Measurements from ENCODE around the gene ENKD1. TPM values are rescaled to one million over a fixed set of nuclear protein-coding genes. Genes with fewer than 3 reads are reported as not detected.

ENKD1 gene
- total and polyA plus RNA-seq, 5 donors, result 8.6 to 12.9 (median 10.0) TPM

GRCh38 chr16:67657017-67657608 lies 9.4 kb downstream of the ENKD1 start:
- Histone ChIP-seq H3K27ac (ENCODE audit: low read length) (no peak overlapping the region), H3K4me3 (ENCODE audit: low read length) (no peak overlapping the region), H3K27me3 (ENCODE audit: control insufficient read depth, insufficient read depth) (no peaks in the 10 kb centered on the region), H3K4me1 (ENCODE audit: control insufficient read depth, insufficient read depth, low read length) (peaks cover 2% of the 10 kb centered on the region), H3K9me3 (ENCODE audit: control insufficient read depth, low read length) (no peaks in the 10 kb centered on the region)
- ATAC-seq (no peak), DNase-seq (peak in 1 of 3 donors; percentile 45)
- whole genome bisulfite sequencing, result 90% methylated on average over 16 of the region's 16 CpGs
- intact Hi-C loops (cut with DNase I), result no loop called here

- peak in 2 of 3 donors; percentile 31 to 43 for DNase-seq
- no peak for ATAC-seq
- Histone ChIP-seq H3K4me3 (ENCODE audit: low read length) (no peak overlapping the region), H3K27ac (ENCODE audit: low read length) (no peak overlapping the region), H3K4me1 (ENCODE audit: control insufficient read depth, insufficient read depth, low read length) (peaks cover 2% of the 10 kb centered on the region), H3K27me3 (ENCODE audit: control insufficient read depth, insufficient read depth) (no peaks in the 10 kb centered on the region), H3K9me3 (ENCODE audit: control insufficient read depth, low read length) (no peaks in the 10 kb centered on the region)
- 78% methylated on average over 9 of the region's 9 CpGs for WGBS
- intact Hi-C loops (cut with DNase I), result no loop called here
Observed at GRCh38 chr16:67656344-67657016, 10.1 kb downstream of the ENKD1 start.

GRCh38 chr16:67655363-67655762 lies 11.2 kb downstream of the ENKD1 start:
- 64% methylated on average over 4 of the region's 4 CpGs for WGBS
- peak in 1 of 3 donors; percentile 16 for DNase-seq
- Histone ChIP-seq H3K4me3 (ENCODE audit: low read length) (no peak overlapping the region), H3K27me3 (ENCODE audit: control insufficient read depth, insufficient read depth) (no peaks in the 10 kb centered on the region), H3K9me3 (ENCODE audit: control insufficient read depth, low read length) (no peaks in the 10 kb centered on the region), H3K4me1 (ENCODE audit: control insufficient read depth, insufficient read depth, low read length) (peaks cover 2% of the 10 kb centered on the region), H3K27ac (ENCODE audit: low read length) (no peak overlapping the region)
- ATAC-seq, result no peak
- intact Hi-C loops (cut with DNase I), result no loop called here

- Histone ChIP-seq H3K9me3 (ENCODE audit: control insufficient read depth, low read length) (no peaks in the 10 kb centered on the region), H3K27me3 (ENCODE audit: control insufficient read depth, insufficient read depth) (no peaks in the 10 kb centered on the region), H3K27ac (ENCODE audit: low read length) (no peak overlapping the region), H3K4me1 (ENCODE audit: control insufficient read depth, insufficient read depth, low read length) (peaks cover 2% of the 10 kb centered on the region), H3K4me3 (ENCODE audit: low read length) (no peak overlapping the region)
- ATAC-seq (no peak), DNase-seq (peak in 2 of 3 donors; percentile 40 to 60)
- WGBS, result 43% methylated on average over 30 of the region's 30 CpGs
- intact Hi-C loops (cut with DNase I), result no loop called here
Observed at GRCh38 chr16:67654403-67654911, 12.1 kb downstream of the ENKD1 start.

GRCh38 chr16:67653789-67654402 lies 12.7 kb downstream of the ENKD1 start:
- Histone ChIP-seq H3K27me3 (ENCODE audit: control insufficient read depth, insufficient read depth) (no peaks in the 10 kb centered on the region), H3K27ac (ENCODE audit: low read length) (no peak overlapping the region), H3K4me1 (ENCODE audit: control insufficient read depth, insufficient read depth, low read length) (peaks cover 2% of the 10 kb centered on the region), H3K4me3 (ENCODE audit: low read length) (no peak overlapping the region), H3K9me3 (ENCODE audit: control insufficient read depth, low read length) (no peaks in the 10 kb centered on the region)
- 30% methylated on average over 25 of the region's 25 CpGs for WGBS
- intact Hi-C loops (cut with DNase I), result no loop called here
- DNase-seq (peak in 2 of 3 donors; percentile 40 to 61), ATAC-seq (no peak)

- Histone ChIP-seq H3K27me3 (ENCODE audit: control insufficient read depth, insufficient read depth) (no peaks in the 10 kb centered on the region), H3K27ac (ENCODE audit: low read length) (no peak overlapping the region), H3K4me1 (ENCODE audit: control insufficient read depth, insufficient read depth, low read length) (peaks cover 2% of the 10 kb centered on the region), H3K9me3 (ENCODE audit: control insufficient read depth, low read length) (no peaks in the 10 kb centered on the region), H3K4me3 (ENCODE audit: low read length) (peak overlapping the region; percentile 45)
- ATAC-seq (no peak), DNase-seq (peak in 1 of 3 donors; percentile 54)
- intact Hi-C loops (cut with DNase I), result no loop called here
- 13% methylated on average over 68 of the region's 68 CpGs for WGBS
Observed at GRCh38 chr16:67653128-67653788, 13.3 kb downstream of the ENKD1 start.

GRCh38 chr16:67652578-67653127 lies 13.9 kb downstream of the ENKD1 start:
- peak in 2 of 3 donors; percentile 58 to 68 for DNase-seq
- intact Hi-C loops (cut with DNase I), result no loop called here
- peaks cover 2% of the 10 kb centered on the region for H3K4me1 ChIP-seq (ENCODE audit: control insufficient read depth, insufficient read depth, low read length)
- H3K27me3 ChIP-seq (ENCODE audit: control insufficient read depth, insufficient read depth), result no peaks in the 10 kb centered on the region
- peak in 1 of 2 donors; percentile 7 for ATAC-seq
- 3% methylated on average over 56 of the region's 59 CpGs for WGBS
- no peak overlapping the region for H3K27ac ChIP-seq (ENCODE audit: low read length)
- no peaks in the 10 kb centered on the region for H3K9me3 ChIP-seq (ENCODE audit: control insufficient read depth, low read length)
- H3K4me3 ChIP-seq (ENCODE audit: low read length), result peak overlapping the region; percentile 45

- H3K4me1 ChIP-seq (ENCODE audit: control insufficient read depth, insufficient read depth, low read length), result peaks cover 2% of the 10 kb centered on the region
- no peaks in the 10 kb centered on the region for H3K27me3 ChIP-seq (ENCODE audit: control insufficient read depth, insufficient read depth)
- H3K4me3 ChIP-seq (ENCODE audit: low read length), result no peak overlapping the region
- no peaks in the 10 kb centered on the region for H3K9me3 ChIP-seq (ENCODE audit: control insufficient read depth, low read length)
- H3K27ac ChIP-seq (ENCODE audit: low read length), result no peak overlapping the region
- intact Hi-C loops (cut with DNase I), result no loop called here
- DNase-seq, result peak in 1 of 3 donors; percentile 25
- WGBS, result 85% methylated on average over 4 of the region's 4 CpGs
- ATAC-seq, result no peak
Observed at GRCh38 chr16:67651847-67652246, 14.7 kb downstream of the ENKD1 start.

GRCh38 chr16:67651039-67651438 lies 15.5 kb downstream of the ENKD1 start:
- 92% methylated on average over 7 of the region's 7 CpGs for WGBS
- intact Hi-C loops (cut with DNase I), result no loop called here
- ATAC-seq, result no peak
- H3K27ac ChIP-seq (ENCODE audit: low read length), result no peak overlapping the region
- no peak overlapping the region for H3K4me3 ChIP-seq (ENCODE audit: low read length)
- H3K9me3 ChIP-seq (ENCODE audit: control insufficient read depth, low read length), result no peaks in the 10 kb centered on the region
- peak in 1 of 3 donors; percentile 10 for DNase-seq
- no peaks in the 10 kb centered on the region for H3K27me3 ChIP-seq (ENCODE audit: control insufficient read depth, insufficient read depth)
- peaks cover 2% of the 10 kb centered on the region for H3K4me1 ChIP-seq (ENCODE audit: control insufficient read depth, insufficient read depth, low read length)

- Histone ChIP-seq H3K27ac (ENCODE audit: low read length) (no peak overlapping the region), H3K4me3 (ENCODE audit: low read length) (no peak overlapping the region), H3K27me3 (ENCODE audit: control insufficient read depth, insufficient read depth) (no peaks in the 10 kb centered on the region), H3K9me3 (ENCODE audit: control insufficient read depth, low read length) (no peaks in the 10 kb centered on the region), H3K4me1 (ENCODE audit: control insufficient read depth, insufficient read depth, low read length) (peaks cover 2% of the 10 kb centered on the region)
- WGBS, result 60% methylated on average over 8 of the region's 8 CpGs
- peak in 1 of 3 donors; percentile 20 for DNase-seq
- ATAC-seq, result no peak
- intact Hi-C loops (cut with DNase I), result no loop called here
Observed at GRCh38 chr16:67650023-67650422, 16.5 kb downstream of the ENKD1 start.

Data from right cardiac atrium (tissue), 5 donors.